ENCODE results near the gene MOCS1. TPM values are rescaled to one million over a fixed set of nuclear protein-coding genes. Genes with fewer than 3 reads are reported as not detected.

MOCS1 gene
- total RNA-seq, 2 donors from 2014 or later = 18.7 to 28.0 TPM

- TF ChIP-seq CTCF (IDR thresholded peaks at IDR 0.05) = no peak
- Histone ChIP-seq H3K27me3 (no peaks in the 10 kb centered on the region), H3K36me3 (peaks cover 60% of the 10 kb centered on the region), H3K27ac (no peak overlapping the region), H3K9me3 (no peaks in the 10 kb centered on the region), H3K4me3 (no peak overlapping the region), H3K4me1 (no peaks in the 10 kb centered on the region)
- DNase-seq (ENCODE audit: low spot score) = no peak
Observed at GRCh38 chr6:39909701-39910100, 24.6 kb downstream of the MOCS1 start.

- peaks cover 53% of the 10 kb centered on the region for H3K36me3 ChIP-seq
- H3K27me3 ChIP-seq = no peaks in the 10 kb centered on the region
- no peak overlapping the region for H3K27ac ChIP-seq
- H3K4me1 ChIP-seq = no peaks in the 10 kb centered on the region
- H3K9me3 ChIP-seq = no peaks in the 10 kb centered on the region
- DNase-seq (ENCODE audit: low spot score) = no peak
- H3K4me3 ChIP-seq = no peak overlapping the region
- TF ChIP-seq CTCF (IDR thresholded peaks at IDR 0.05) = no peak
Observed at GRCh38 chr6:39908838-39909583, 25.3 kb downstream of the MOCS1 start.

DNA sequence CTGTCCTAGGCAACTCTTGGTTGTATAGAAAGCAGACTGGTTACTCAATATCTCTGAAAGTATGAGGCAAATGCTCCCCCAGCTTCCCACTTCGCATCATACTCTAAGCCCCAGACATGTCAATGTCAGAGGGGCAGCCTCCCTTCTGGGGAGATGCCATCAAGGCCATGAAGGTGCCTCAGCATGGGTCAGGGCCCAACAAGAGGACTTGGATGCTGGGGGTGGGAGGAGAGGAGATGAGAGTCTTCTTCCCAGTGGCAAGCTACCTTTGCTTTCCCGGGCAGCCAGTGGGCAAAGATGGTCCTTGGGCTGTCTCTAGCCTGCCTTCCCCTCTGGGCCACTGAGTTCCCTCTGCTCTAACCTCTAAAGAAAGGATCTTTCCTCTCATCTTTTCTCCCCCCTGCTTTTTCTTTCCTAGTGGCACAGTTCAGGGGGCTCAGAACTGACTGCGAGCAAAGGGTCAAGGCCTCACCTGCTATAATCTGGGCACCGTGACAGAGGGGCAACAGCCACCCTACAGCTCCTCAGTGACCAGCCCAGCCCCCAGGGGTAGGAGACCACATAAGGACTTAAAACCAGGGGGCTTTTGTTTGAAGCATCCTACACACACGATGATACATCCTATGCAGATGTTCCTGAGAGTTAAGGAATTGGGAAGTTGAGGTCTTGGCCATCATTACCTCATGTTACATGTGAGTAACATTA lies 26.2 kb downstream of the MOCS1 start:
- Histone ChIP-seq H3K9me3 (no peaks in the 10 kb centered on the region), H3K4me1 (no peaks in the 10 kb centered on the region), H3K36me3 (peaks cover 47% of the 10 kb centered on the region), H3K27me3 (no peaks in the 10 kb centered on the region), H3K27ac (no peak overlapping the region), H3K4me3 (no peak overlapping the region)
- no peak for DNase-seq (ENCODE audit: low spot score)
- TF ChIP-seq CTCF (IDR thresholded peaks at IDR 0.05) = no peak

DNA sequence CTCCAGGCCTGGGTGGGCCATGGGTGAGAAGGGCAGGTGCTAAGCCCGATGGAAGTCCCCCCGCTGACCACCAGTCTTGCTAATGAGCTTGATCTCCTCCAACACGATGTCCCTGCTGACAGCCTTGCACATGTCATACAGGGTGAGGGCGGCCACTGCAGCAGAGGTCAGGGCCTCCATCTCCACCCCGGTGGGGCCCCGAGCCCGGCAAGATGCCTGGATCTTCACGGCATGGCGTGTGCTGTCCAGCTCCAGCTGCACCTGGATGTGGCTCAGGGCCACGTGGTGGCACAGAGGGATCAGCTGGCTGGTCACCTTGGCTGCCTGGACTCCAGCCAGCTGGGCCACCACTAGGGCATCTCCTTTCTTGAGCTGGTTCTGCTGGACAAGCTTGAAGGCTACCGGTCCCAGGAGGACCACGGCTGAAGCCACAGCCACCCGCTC lies 27.9 kb downstream of the MOCS1 start:
- Histone ChIP-seq H3K4me3 (no peak overlapping the region), H3K9me3 (no peaks in the 10 kb centered on the region), H3K36me3 (peaks cover 30% of the 10 kb centered on the region), H3K27me3 (no peaks in the 10 kb centered on the region), H3K27ac (no peak overlapping the region), H3K4me1 (no peaks in the 10 kb centered on the region)
- DNase-seq (ENCODE audit: low spot score) = no peak
- no peak for TF ChIP-seq CTCF (IDR thresholded peaks at IDR 0.05)

DNA sequence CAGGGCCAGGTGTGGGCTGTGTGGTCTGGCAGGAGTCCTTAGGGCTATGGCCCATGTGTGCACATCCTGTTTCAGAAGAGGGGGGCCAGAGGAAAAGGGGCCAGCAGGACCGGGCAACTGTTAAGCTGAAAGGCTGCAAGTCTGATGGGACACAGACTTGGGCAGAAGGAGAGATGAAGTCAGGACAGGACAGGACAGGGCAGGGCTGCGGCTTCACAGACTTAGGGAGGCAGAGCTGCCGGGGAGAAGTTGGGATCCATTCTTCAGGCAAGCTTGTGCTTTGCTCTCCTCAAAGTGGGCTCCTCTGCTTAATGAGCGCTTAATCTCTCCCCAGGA lies 28.7 kb downstream of the MOCS1 start:
- TF ChIP-seq CTCF (IDR thresholded peaks at IDR 0.05) = no peak
- Histone ChIP-seq H3K4me3 (no peak overlapping the region), H3K36me3 (peaks cover 22% of the 10 kb centered on the region), H3K27ac (no peak overlapping the region), H3K4me1 (no peaks in the 10 kb centered on the region), H3K27me3 (no peaks in the 10 kb centered on the region), H3K9me3 (no peaks in the 10 kb centered on the region)
- no peak for DNase-seq (ENCODE audit: low spot score)
